ENCODE data around the gene PLA2G4C.
A peak's percentile ranks its signal among the peaks of the same experiment; 100 is the strongest.

The PLA2G4C gene, protein sequence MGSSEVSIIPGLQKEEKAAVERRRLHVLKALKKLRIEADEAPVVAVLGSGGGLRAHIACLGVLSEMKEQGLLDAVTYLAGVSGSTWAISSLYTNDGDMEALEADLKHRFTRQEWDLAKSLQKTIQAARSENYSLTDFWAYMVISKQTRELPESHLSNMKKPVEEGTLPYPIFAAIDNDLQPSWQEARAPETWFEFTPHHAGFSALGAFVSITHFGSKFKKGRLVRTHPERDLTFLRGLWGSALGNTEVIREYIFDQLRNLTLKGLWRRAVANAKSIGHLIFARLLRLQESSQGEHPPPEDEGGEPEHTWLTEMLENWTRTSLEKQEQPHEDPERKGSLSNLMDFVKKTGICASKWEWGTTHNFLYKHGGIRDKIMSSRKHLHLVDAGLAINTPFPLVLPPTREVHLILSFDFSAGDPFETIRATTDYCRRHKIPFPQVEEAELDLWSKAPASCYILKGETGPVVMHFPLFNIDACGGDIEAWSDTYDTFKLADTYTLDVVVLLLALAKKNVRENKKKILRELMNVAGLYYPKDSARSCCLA

DNA sequence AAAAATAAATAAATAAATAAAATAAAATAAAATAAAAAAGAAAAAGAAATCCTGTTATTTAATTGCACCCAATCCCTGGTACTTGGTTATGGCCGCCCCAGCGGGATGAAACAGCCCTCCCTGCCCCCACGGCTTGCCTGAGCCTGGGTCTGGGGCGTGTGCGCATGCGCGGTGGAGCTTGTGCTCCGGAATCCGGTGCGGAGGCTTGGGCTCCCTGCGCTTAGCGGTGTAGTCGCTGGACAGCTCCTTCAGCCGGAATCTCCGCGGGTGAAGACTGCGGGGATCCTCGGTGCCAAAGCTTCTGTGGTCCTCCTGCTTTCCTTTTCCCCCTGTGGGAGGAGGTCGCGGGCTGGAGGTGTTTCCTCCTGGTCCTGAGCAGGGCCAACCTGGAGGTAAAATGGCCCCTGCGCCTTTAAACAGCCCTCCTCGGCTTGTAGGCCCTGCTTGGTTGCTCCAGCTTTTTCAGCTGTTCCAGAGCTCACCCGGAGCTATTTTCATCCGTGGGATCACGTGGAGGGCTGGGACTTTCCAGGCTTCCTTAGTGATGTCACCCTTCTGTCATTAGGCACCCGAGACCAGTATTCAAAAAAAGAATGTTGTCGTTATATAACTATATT, at the start of gene PLA2G4C:
TSS of gene PLA2G4C (minus strand) at position 468 of the 617 bp plus-strand sequence. CDS start 4,288 bp downstream, outside the sequence.
- TF ChIP-seq, protein P1, sequence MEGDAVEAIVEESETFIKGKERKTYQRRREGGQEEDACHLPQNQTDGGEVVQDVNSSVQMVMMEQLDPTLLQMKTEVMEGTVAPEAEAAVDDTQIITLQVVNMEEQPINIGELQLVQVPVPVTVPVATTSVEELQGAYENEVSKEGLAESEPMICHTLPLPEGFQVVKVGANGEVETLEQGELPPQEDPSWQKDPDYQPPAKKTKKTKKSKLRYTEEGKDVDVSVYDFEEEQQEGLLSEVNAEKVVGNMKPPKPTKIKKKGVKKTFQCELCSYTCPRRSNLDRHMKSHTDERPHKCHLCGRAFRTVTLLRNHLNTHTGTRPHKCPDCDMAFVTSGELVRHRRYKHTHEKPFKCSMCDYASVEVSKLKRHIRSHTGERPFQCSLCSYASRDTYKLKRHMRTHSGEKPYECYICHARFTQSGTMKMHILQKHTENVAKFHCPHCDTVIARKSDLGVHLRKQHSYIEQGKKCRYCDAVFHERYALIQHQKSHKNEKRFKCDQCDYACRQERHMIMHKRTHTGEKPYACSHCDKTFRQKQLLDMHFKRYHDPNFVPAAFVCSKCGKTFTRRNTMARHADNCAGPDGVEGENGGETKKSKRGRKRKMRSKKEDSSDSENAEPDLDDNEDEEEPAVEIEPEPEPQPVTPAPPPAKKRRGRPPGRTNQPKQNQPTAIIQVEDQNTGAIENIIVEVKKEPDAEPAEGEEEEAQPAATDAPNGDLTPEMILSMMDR (IDR thresholded peaks at IDR 0.05; ENCODE audit: borderline replicate concordance, control extremely low read depth, extremely low read depth, insufficient read depth, missing control alignments) = no peak
- peak; percentile 97 for DNase-seq (ENCODE audit: low spot score)
- in situ Hi-C loops (cut with MboI; ENCODE audit: low sequenced_read_pairs, unreplicated experiment) = no loop called here

DNA sequence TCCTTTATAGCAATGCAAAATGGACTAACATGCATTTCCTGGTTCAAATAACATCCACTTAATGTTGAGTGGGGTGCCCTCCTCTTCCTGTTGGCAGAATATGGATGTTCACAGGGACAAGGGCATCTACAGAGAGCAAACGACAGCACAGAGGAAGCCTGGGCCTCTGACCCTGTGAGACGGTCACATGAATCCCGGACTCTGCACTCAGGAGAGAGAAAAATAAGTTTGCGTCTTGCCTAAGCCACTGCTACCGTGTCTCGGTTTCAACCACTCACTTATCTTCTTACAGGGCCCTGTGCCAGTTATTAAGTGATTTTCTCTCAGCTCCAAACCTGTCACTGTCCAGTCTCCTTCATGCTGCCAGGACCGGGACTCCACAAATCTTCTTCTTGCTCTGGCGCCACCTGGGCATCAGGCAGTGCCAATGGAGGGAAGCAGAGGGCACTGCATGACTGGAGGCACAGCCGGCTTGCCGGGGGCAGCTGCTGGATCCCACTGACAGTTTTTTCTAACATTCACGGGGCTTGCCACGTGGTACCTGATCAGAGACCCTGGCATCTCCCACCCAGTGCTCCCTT, 47.7 kb upstream of the PLA2G4C start:
- DNase-seq (ENCODE audit: low spot score) = no peak
- in situ Hi-C loops (cut with MboI; ENCODE audit: low sequenced_read_pairs, unreplicated experiment) = loop anchor here (10.0 kb wide), 1 partner anchor 53 kb away; no protein-coding TSS in a partner anchor
- TF ChIP-seq, protein P1 (IDR thresholded peaks at IDR 0.05; ENCODE audit: borderline replicate concordance, control extremely low read depth, extremely low read depth, insufficient read depth, missing control alignments) = no peak

DNA sequence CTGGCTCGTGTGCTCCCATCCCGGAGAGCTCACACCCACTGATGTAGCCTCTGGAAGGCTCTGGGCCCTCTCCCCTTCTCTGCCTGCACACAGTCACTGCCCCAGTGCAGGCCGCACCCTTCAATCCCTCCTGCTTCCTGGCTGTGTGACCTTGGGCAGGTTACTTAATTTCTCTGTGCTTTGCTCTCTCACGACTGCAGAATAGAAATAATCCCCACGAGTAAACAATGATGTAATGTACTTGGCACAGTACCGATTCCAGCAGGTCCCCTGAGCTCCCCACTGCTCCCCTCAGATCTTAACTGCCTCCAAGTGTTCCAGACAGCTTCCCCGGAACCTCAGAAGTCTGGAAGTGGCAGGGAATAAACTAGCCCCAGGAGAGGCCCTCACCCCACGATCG, 43.4 kb upstream of the PLA2G4C start:
- TF ChIP-seq, protein P1 (IDR thresholded peaks at IDR 0.05; ENCODE audit: borderline replicate concordance, control extremely low read depth, extremely low read depth, insufficient read depth, missing control alignments) = no peak
- no peak for DNase-seq (ENCODE audit: low spot score)
- in situ Hi-C loops (cut with MboI; ENCODE audit: low sequenced_read_pairs, unreplicated experiment) = loop anchor here (10.0 kb wide), 1 partner anchor 49 kb away; no protein-coding TSS in a partner anchor

DNA sequence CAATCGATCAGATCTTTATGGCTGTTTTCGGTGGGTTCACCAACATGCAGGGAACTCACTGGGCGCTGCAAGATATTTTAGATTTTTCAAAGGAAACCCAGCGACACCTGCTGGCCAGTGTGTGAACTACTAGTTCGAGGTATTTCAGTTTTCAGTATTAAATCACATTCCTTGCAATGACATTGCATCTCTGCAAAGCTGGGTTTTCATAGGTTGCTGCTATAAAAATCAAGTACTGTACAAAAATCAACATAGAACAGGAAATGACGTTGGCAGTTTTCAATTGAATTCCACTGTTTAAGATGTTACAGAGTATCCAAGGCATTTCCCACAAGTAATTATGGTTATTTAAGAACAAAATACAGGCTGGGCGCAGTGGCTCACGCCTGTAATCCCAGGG, 41.9 kb upstream of the PLA2G4C start:
- TF ChIP-seq, protein P1 (IDR thresholded peaks at IDR 0.05; ENCODE audit: borderline replicate concordance, control extremely low read depth, extremely low read depth, insufficient read depth, missing control alignments) = peak; percentile 62
- in situ Hi-C loops (cut with MboI; ENCODE audit: low sequenced_read_pairs, unreplicated experiment) = loop anchor here (10.0 kb wide), 1 partner anchor 48 kb away; no protein-coding TSS in a partner anchor
- DNase-seq (ENCODE audit: low spot score) = peak; percentile 80

DNA sequence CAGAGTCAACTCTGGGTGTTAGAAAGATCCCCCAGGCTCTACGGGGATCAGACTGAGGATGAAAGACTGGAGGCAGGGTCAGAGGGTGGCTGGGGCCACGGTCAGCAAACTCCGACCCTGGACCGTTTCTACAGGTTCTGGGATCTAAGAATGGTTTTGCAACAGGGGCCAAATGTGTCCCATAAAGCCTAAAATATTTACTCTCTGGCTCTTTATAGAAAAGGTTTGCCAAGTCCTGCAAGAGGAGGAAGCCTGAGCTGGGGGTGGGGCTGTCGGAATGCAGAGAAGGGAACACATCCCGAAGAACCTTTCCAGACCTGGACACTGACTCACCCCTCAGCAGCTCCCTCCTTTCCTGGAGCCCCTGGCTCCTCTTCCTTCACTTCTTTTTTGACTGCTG, 38.8 kb upstream of the PLA2G4C start:
- DNase-seq (ENCODE audit: low spot score) = no peak
- TF ChIP-seq, protein P1 (IDR thresholded peaks at IDR 0.05; ENCODE audit: borderline replicate concordance, control extremely low read depth, extremely low read depth, insufficient read depth, missing control alignments) = no peak
- in situ Hi-C loops (cut with MboI; ENCODE audit: low sequenced_read_pairs, unreplicated experiment) = no loop called here

DNA sequence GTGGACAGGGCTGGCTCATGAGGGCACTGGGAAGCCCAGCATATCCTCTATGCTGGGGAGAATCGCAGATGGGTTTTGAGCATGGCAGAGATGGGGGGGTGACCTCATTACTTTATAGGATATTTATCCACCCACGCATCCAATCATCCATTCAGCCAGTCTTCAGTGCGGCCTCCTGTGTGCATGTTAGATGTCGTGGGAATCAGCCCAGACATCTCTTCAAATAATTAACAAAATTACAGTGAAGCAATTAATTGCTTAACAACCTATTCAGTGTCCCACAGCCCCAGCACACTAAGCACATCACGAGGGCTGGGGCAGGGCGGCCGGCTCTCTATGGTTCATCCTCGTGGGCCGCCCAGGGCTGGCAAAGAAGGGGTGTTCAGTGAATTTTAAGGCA, 38.0 kb upstream of the PLA2G4C start:
- in situ Hi-C loops (cut with MboI; ENCODE audit: low sequenced_read_pairs, unreplicated experiment) = no loop called here
- TF ChIP-seq, protein P1 (IDR thresholded peaks at IDR 0.05; ENCODE audit: borderline replicate concordance, control extremely low read depth, extremely low read depth, insufficient read depth, missing control alignments) = no peak
- DNase-seq (ENCODE audit: low spot score) = no peak

Measured in GM13976 (cell line).